HEK293T (cell line): ENCODE results near the gene CCT7.

Source experiments
- BHLHE40 ChIP-seq: fragments of 450-650 bp; IDR thresholded peaks from 2 replicates; pipeline ENCODE4 v1.6.1; 2016; ENCODE audit warnings: mild to moderate bottlenecking, moderate library complexity, borderline replicate concordance
- CTBP1 ChIP-seq: fragments of 450-650 bp; IDR thresholded peaks from 2 replicates; pipeline ENCODE4 v1.6.1; 2016; ENCODE audit warnings: borderline replicate concordance
- ELF4 ChIP-seq: fragments of 450-650 bp; IDR thresholded peaks from 2 replicates; pipeline ENCODE4 v1.6.1; 2017; ENCODE audit warnings: antibody characterized with exemption
- FOXA1 ChIP-seq: fragments of 450-650 bp; IDR thresholded peaks from 2 replicates; pipeline ENCODE4 v1.6.1; 2016; ENCODE audit warnings: mild to moderate bottlenecking
- FOXK2 ChIP-seq: fragments of 450-650 bp; IDR thresholded peaks from 2 replicates; pipeline ENCODE4 v1.6.1; 2016; ENCODE audit warnings: mild to moderate bottlenecking
- FOXM1 ChIP-seq: fragments of 450-650 bp; IDR thresholded peaks from 2 replicates; pipeline ENCODE4 v1.6.1; 2017; ENCODE audit warnings: mild to moderate bottlenecking, borderline replicate concordance
- HDGF ChIP-seq: fragments of 450-650 bp; IDR thresholded peaks from 2 replicates; pipeline ENCODE4 v1.6.1; 2017; ENCODE audit warnings: antibody characterized with exemption, borderline replicate concordance
- NFRKB ChIP-seq: fragments of 450-650 bp; IDR thresholded peaks from 2 replicates; pipeline ENCODE4 v1.6.1; 2016; ENCODE audit warnings: mild to moderate bottlenecking, moderate library complexity
- PKNOX1 ChIP-seq: fragments of 450-650 bp; IDR thresholded peaks from 2 replicates; pipeline ENCODE4 v1.6.1; 2016
- SP1 ChIP-seq: fragments of 450-650 bp; IDR thresholded peaks from 2 replicates; pipeline ENCODE4 v1.6.1; 2017
- SUZ12 ChIP-seq: fragments of 450-650 bp; IDR thresholded peaks from 2 replicates; pipeline ENCODE4 v1.6.1; 2016; ENCODE audit warnings: mild to moderate bottlenecking
- ZNF384 ChIP-seq: fragments of 450-650 bp; IDR thresholded peaks from 2 replicates; pipeline ENCODE4 v1.6.1; 2016

DNA sequence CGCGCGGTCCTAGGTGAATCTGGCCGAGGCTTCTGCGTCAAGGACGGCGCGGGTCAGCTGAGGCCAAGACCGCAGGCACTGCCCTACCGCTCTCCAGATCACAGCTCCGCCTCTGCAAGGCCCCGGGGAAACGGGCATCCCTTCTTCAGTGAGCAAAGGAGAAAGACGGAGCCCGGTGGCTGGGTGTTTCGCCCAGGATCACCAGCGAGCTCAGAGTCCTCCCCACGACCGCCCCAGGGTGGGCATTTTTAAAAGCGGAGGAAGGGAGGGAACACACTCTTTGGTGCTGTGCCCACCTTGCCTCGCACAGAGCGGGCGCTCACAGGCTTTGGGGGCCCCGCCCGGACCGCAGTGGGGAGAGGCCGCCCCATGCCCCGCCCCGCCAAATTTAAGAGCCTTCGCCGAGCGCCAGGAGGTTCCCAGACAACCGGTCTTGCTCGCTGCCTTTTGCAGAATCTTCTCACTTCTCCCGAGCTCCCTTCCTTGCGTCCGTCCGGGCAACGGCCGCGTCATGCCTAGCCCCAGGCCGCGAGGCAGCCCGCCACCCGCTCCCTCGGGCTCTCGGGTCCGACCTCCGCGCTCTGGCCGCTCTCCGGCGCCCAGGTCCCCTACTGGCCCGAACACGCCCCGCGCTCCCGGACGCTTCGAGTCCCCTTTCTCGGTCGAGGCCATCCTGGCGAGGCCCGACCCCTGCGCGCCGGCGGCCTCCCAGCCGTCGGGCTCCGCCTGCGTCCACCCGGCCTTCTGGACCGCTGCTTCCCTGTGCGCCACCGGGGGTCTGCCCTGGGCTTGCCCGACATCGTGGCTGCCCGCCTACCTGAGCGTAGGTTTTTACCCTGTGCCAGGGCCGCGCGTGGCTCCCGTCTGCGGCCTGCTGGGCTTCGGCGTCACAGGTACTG, 31.7 kb upstream of the CCT7 start, which contains the start of gene NOTO:
- TF ChIP-seq NFRKB (no peak), ELF4 (no peak), HDGF (no peak), BHLHE40 (no peak), ZNF384 (no peak), FOXM1 (no peak), FOXK2 (no peak), PKNOX1 (no peak), SP1 (no peak), FOXA1 (no peak), SUZ12 (no peak), CTBP1 (no peak)
